Measurements from ENCODE around the gene BPHL.

DNA sequence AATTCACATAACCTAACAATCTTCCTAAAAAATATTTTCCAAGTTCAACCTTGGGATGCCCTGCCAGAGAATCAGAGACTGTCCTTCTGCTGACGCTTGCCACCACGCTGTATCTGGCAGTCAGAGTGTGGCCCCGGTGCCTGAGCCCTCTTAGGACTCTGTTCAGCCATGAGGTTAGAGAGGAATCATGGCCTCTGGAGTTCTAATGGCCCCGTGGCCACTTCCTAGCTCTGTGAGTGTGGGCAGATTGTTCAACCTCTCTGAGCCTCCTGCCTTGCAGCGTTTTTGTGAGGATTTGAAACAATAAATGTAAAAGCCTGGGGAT is 2.2 kb downstream of the BPHL start:
- no peak for TF ChIP-seq ZNF274 (IDR thresholded peaks at IDR 0.05; ENCODE audit: low read depth, low read length)
- TF ChIP-seq YY1 (IDR thresholded peaks at IDR 0.05; ENCODE audit: insufficient read depth, insufficient read length) = no peak
